GM21576 (cell line): ENCODE data around the gene DOK3.
A peak's percentile ranks its signal among the peaks of the same experiment; 100 is the strongest.
"Not testable (repeated sequence)": the region's sequence is repeated elsewhere in the genome, so short reads cannot be mapped to it uniquely, and the experiment has no call there.

Experiments
- ATAC-seq: cut with Tn5 transposase; IDR thresholded peaks from one replicate; pipeline ENCODE4 v1.9.1; 2021; ENCODE audit warnings: mild to moderate bottlenecking, moderate library complexity; ENCODE audit not compliant: unreplicated experiment

The DOK3 gene

DNA sequence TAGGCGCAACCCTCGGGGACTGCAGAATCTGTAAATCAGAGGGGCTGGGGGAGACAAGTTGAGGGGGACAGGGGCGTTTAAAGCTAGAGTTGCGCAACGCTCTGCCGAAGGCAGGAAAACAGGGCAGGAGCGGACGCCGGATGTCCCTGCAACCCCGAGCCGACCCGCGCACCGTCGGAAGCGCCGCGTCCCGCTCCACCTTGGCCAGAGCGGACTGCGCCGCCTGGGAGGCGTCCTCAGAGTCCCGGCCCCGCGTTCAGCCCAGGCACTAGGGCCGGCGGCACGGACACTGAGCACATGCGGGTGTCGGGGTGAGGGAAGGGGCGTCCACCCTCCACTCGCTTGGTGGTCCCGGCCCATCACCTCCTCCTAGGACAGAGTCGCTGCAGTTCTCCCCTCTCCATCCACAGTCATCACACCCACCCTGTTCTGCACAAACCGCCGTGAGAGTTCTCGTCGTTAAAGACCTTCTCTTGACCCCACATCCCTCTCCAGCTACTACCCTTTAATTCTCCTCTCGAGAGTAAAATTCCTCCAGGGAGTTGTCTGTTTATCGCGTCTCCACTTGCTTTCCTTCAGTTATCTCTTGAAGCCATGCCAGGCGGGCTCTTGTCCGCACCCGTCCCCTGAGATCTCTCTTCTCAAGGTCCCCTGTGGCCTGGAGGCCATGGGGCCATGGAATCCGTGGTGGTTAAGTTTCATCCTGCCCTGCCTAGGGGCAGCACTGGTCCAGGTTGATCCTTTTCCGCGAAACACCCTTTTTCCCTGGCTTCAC, 11.4 kb downstream of the DOK3 start:
- ATAC-seq: no peak

DNA sequence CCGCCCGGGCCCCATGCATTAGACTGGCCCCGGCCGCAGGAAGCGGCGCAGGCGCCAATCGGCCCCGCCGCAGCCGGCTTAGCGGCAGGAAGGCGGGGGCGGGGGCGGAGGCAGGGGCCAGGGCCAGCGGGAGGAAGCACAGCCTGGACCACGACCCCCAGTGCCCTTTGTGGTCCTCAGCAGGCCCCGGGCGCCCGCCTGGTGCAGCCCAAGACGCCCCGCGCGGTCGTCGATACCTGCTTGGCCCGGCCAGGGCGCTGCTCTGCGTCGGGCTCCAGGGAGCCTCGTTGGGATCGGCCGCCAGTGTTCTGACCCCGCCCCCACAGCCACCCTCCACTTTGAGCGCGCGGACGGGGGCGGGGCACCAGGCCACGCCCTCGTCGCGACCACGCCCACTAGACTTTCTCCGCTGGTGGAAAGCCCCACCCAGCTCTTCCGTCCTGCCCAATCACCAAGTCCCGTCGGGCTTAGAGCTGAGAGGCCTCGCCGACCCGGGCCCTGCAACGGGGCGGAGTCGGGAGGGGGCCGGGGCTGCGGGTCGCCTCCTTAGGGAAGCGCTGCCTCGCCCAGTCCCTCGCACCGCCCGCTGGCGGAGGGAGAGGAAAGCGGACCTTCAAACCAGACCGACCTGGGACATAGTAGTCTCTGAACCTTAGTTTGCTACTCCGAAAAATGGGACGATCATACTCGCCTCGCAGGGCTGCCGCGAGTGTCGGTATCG, 12.2 kb downstream of the DOK3 start, which contains the start of gene PDLIM7:
Gene PDLIM7 (minus strand): TSS at position 313 of the 721 bp plus-strand sequence. CDS start 1,092 bp downstream, outside the sequence.
- ATAC-seq: peak; percentile 73

DNA sequence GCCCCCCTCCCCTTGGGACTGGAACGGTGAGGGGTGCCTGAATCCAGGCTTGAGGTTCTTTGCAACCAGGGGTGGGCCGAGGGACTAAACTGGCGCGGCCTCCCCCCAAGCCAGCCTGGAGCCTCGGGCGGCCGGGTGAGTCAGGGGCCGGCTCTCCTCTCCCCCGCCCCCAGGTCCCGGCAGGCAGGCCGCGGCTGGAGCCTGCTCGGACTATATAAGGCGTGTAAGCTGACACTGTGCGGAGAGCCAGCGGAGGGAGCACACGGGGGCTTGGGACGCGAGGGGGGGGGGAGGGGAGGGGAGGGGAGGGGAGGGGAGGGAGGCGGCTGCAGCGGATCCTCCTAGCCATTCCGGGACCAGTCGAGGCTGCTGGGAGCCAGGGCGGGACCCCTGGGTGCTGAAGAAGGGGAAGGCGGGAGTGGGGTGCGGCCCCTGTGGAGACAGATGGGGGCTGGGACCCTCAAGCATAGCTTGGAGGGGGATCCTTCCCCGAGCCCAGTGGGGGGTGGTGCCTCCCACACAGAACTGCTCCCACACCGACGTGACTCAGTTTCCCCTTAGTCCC, 12.8 kb downstream of the DOK3 start:
- no peak for ATAC-seq

DNA sequence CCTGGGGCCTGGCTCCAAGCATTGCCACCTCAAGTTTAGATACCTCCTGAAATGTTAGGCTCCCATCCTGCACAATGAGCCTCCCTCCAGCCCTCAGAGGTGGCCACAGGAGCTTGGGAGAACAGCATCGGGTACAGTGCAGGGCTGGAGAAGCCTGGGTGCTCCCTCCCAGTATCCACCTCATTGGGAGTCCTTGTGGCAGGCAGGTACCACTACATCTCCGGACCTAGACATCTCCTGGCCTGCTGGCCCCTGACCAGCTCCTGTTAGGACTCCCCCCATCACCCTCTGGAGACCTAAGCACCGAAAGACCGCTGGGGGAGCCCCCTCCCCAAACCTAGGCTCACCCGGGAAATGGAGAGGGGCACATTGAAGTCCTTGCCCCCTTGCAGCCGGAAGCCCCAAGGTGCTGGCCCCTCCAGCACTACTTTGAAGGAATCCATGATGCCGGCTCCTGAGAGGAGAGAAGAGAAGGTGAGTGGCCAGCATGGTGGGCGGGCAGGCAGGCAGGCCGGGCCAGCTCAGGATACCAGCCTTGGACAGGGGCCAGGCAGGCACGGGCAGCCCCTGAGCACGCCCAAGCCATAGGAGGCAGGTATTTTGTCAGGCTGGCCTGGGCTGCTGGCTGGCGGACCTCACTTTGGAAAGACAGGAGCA, 13.4 kb downstream of the DOK3 start:
- ATAC-seq: no peak

DNA sequence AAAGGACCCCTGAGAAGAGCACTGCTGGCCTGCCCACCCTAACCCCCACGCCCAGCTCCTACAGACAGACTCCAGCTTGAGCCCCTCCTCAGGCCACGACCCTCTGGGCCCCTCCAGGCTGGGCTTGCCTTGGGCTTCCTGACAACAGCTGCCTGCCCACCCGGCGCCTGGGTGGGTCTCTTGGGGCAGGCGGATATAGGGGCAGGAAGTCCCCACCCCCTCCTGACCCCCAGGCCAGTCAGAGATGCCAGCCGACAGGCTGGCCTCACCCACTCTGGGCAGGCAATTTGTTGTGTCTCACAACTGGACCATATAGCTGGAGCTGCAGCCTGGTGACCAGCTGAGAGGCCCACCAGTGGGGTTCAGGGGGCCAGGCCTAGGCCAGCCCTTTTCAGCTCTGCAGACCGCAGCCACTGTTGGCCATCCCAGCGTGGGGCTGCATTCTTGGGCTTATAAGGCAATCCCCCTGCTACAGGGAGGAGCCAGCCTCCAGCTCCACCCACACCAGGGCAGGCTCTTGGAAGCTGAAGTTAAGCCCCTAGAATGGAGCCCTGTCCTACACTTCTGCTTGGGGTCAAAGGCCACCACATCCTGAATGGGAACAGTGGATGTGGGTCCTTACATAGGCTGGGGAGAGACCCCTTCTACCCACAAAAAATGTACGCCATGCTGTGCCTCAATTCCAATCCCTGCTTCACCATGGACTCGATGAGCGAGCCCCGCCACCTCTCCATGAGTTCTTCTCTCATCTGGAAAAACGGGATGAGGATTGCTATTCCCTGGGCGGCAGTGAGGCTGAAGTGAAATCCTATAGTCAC, 14.2 kb downstream of the DOK3 start:
- no peak for ATAC-seq

GRCh38 chr5:177494346-177495195, 15.1 kb downstream of the DOK3 start:
- no peak for ATAC-seq

DNA sequence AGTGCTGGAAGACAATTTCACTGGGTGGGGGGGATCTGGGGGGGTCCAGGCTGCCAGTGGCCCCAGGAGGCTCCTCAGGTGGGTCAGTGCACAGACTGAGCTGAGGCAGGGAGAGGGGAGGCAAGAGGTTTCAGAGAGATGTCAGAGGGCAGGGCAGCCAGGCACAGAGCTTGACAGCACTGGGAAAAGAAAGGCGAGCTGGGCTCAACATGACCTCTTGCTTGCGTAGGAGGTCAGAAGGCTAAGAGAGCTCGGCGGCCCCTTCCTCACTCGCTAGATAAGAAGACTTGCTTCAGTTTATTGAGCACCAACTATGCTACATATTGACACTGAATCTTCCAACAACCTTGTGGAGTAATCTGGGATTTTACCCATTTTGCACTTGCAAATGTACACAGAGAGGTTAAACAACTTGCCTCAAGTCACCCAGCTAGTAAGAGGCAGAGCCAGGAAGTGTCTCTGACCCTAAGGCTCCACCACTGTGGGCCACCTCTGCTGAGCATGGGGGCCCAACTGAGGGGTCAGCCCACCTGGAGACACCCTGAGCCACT, 15.8 kb downstream of the DOK3 start:
- no peak for ATAC-seq

- ATAC-seq: no peak
These were observed 16.8 kb downstream of the DOK3 start for GRCh38 chr5:177492841-177493240.

- ATAC-seq: no peak
These were observed 17.5 kb downstream of the DOK3 start for GRCh38 chr5:177491983-177492746.

- ATAC-seq: no peak
These were observed 18.1 kb downstream of the DOK3 start for GRCh38 chr5:177491429-177491945.

GRCh38 chr5:177490992-177491391, 18.6 kb downstream of the DOK3 start:
- ATAC-seq: no peak

DNA sequence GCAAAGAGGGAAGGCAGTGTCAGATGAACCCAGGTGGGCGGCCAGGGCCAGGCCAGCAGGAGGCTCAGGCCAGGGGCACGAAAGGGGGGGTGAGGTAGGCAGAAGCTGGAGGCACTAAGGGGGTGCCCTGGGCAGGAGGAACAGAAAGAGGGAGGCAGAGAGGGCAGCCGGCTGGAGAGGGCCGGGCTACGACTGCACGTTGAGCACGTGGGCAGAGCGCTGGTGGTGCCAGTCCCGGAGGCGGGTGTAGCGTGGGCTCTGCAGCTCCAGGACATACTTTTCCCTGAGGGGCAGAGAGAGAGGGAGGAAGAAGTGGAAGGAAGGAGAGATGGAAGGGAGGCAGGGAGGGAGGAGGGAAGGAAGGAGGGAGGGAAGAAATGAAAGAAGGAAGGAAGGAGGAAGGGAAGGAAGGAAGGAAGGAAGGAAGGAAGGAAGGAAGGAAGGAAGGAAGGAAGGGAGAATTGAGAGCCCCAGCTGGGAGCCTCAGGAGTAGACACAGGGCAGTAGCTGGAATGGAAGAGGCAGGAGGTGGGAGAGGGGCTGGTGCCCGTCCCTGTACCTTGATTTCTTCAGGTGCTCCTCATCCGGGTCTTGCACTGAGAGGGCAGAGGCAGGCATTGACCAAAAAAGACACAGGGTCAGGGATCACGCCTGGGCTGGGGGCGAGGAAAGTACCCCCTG, 19.2 kb downstream of the DOK3 start:
- ATAC-seq: no peak

DNA sequence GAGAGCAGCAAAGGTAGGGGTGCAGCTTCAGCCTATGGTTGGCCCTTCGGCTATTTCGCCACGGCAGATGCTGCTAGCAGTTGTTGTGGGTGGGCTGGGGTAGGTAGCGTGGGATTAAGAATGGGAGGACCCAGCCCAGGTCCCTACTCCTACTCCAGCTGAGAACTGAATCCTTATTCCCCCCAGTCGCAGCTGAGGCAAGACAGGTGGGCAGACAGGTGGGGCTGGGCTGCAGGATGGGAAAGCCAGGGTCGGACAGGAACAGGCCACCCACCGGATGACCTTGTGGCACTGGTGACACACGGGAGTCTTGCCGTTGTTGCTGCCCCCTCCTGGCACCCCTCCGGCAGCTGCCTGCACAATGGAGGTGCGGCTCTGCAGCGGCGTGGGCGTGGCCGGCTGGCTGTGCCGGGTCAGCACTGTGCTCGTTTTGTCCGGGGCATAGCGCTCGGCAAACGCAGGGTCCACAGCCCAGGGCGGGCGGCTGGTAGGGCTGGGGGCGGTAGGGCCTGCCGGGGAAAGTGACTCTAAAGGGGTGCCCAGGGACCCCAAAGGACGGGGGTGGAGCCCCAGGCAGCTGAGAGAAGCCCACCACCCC, 20.4 kb downstream of the DOK3 start:
- ATAC-seq: no peak

GRCh38 chr5:177487975-177488374, 21.7 kb downstream of the DOK3 start:
- ATAC-seq: no peak

DNA sequence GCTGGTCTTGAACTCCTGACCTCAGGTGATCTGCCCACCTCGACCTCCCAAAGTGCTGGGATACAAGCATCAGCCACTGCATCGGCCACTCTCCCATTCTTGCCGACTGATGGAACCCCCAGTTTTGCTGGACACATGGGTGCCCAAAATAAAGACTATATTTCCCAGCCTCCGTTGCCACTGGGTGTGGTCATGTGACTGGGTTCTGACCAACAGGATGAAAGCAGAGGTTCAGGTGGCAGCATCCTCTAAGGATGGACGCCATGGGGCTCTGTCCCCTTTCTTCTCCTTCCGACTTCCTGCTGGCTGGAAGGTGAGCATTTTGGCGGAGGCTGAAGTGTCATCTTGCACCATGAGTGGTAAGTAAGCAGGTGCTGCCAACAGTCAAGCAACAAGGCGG, 22.5 kb downstream of the DOK3 start:
- ATAC-seq: no peak

DNA sequence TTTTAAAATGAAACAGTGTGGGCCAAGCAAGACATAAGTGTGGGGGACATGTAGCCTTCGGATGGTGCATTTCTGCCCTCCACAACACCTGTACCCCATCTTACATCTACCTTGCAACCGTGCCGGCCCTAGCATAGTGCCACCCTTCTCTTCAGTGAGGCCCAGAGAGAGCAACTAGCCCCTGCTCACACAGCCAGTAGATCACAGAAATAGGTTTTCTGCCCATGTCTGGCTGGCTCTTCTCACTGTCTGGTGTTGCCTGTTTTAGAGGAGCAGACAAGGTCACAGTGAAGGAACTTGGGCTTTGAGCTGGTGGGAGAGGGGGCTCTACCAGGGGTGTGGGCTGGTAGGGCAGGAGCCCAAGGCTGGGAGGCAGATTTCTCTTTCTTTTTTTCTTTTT, 23.4 kb downstream of the DOK3 start:
- ATAC-seq: no peak

DNA sequence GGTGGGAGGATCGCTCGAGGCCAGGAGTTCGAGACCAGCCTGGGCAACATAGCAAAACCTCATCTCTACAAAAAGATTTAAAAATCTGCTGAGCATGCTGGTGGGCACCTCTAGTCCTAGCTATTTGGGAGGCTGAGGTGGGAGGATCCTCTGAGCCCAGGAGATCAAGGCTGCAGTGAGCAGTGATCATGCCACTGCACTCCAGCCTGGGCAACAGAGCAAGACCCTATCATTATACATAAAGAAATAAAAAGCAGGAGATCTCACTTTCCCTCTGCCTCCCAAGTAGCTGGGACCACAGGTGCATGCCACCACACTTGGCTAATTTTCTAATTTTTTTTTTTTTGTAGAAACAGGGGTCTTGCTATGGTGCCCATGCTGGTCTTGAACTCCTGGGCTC, 23.9 kb downstream of the DOK3 start:
- ATAC-seq: not testable (repeated sequence)
